HG02623 (cell line): ENCODE results near the gene B3GALT6.

Experiments
- ATAC-seq: cut with Tn5 transposase; IDR thresholded peaks from one replicate; pipeline ENCODE4 v1.9.1; 2021; ENCODE audit warnings: moderate library complexity; ENCODE audit not compliant: unreplicated experiment

B3GALT6 gene

GRCh38 chr1:1281533-1282321 is 49.7 kb downstream of the B3GALT6 start:
- ATAC-seq = no peak

DNA sequence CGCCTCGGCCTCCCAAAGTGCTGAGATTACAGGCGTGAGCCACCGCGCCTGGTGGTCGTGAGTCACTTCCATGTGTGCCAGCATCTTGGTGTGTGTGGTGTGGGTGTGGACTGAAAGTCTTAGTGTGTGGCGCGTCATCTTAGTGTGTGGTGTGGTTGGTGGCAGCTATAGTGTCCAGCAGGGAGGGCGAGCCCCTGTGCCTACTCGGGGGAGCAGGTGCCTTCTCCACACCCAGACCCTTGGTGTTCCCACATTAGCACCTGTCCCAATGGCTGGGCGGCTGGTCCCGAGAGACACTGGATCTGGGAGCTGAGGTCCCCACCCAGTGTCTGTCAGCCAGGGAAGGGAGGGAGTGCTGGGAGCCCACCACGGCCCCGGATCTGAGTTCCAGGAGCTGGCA is 51.0 kb downstream of the B3GALT6 start:
- no peak for ATAC-seq

GRCh38 chr1:1283821-1284220 is 51.8 kb downstream of the B3GALT6 start:
- ATAC-seq = no peak
